Measurements from ENCODE around the gene SLC22A15. TPM values are rescaled to one million over a fixed set of nuclear protein-coding genes. Genes with fewer than 3 reads are reported as not detected.
"Not testable (repeated sequence)": the region's sequence is repeated elsewhere in the genome, so short reads cannot be mapped to it uniquely, and the experiment has no call there.

Gene SLC22A15
- total RNA-seq, 1 donor from 2014 or later: 10.3 TPM

DNA sequence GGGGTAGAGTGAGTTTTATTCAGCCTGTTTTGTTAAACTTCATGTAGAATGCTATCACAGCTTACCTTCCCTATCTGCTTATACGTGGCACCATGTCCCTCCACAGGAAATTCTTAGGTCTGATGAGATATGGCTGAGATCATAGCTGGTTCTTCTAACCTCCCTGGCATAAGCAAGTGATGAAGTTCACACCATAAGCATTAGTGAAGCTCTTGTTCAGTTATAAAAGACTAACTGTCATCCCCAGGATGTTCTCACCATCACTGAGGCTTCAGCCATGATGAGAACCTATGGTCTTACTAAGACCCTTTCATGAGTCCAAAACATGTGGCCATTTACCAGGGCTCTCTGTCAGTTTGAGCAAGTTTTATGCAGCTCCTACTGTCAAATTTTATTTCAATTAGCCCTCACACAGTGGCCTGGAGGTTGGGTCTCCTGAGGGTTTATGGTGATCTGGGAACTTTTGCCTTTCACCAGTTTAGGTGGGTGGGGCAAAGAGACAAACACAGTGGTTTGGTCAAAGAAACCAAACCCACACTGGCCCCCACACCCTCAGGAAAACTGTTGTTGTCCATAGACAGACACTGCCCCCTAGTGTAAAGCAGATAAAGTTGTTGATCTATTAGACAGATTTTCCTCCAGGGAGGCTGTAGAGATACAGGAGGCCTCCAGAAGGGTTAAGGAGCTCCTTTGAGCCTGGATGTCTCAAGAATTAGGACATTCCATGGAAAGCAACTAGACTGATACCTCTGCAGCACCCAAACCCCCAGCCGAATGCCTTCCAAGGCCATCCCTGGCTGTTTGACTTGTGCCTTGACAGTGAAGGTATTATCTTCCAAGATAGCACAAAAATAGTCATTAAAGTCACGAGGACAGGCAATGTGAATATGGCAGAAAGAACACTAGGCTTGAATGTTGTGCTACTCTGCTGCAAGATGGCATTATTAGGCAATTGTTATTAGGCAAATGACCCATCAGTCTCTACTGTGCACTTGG, 5.0 kb downstream of the SLC22A15 start:
- no peak for DNase-seq (ENCODE audit: low spot score)

- no peak for DNase-seq (ENCODE audit: low spot score)
Observed at GRCh38 chr1:115982400-115982799, 6.1 kb downstream of the SLC22A15 start.

DNA sequence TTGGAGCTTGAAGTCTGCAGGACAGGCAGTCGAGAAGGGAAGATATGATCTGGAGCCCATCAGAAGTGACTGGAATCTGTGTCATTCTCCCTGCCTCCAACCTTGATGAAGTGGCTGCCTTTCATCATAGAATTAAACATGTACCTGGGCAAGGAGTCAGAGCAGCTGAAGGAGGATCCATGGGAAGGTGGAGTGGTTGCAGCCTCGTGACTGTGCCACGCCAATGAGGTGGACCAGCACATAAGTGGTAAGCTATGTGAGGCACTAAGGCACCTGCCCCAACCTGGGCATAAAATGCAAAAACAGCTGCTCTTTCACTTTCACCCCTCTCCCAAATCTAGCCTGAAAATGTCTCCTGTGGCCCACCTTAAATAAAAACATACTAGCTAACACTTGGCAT, 7.3 kb downstream of the SLC22A15 start:
- DNase-seq (ENCODE audit: low spot score): no peak

DNA sequence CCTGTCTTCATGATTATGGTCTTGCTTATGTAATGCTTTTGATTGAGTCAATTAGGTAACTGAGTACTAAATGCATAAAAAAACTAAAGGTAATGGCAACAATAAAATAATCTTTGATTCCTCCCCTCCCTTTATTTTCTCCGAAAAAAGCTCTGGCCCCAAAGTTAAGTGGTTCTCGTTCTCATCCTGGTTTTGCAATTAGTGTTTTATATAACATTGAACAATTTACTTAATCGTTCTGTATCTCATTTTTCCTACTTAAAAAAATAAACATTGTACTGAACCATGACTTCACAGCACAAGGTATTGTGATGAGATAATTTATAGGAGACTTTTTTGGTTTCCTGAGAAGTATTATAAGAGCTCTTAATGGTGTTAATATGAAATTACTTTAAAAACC, 11.3 kb downstream of the SLC22A15 start:
- no peak for DNase-seq (ENCODE audit: low spot score)

GRCh38 chr1:115988953-115989352, 12.6 kb downstream of the SLC22A15 start:
- DNase-seq (ENCODE audit: low spot score): no peak

GRCh38 chr1:115989699-115990098, 13.4 kb downstream of the SLC22A15 start:
- no peak for DNase-seq (ENCODE audit: low spot score)

GRCh38 chr1:115991909-115992308, 15.6 kb downstream of the SLC22A15 start:
- no peak for DNase-seq (ENCODE audit: low spot score)

DNA sequence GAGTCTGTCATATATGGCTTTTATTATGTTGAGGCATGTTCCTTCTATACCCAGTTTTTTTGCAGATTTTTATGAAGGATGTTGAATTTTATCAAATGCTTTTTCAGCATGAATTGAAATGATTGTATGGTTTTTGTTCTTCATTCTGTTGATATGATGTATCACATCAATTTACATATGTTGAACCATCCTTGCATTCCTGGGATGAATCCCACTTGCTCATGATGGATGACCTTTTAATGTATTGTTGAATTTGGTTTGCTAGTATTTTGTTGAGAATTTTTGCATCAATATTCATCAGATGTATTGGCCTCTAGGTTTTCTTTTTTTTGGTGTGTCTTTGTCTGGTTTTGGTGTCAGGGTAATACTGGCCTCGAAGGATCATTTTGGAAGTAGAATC, 21.6 kb downstream of the SLC22A15 start:
- DNase-seq (ENCODE audit: low spot score): not testable (repeated sequence)

DNA sequence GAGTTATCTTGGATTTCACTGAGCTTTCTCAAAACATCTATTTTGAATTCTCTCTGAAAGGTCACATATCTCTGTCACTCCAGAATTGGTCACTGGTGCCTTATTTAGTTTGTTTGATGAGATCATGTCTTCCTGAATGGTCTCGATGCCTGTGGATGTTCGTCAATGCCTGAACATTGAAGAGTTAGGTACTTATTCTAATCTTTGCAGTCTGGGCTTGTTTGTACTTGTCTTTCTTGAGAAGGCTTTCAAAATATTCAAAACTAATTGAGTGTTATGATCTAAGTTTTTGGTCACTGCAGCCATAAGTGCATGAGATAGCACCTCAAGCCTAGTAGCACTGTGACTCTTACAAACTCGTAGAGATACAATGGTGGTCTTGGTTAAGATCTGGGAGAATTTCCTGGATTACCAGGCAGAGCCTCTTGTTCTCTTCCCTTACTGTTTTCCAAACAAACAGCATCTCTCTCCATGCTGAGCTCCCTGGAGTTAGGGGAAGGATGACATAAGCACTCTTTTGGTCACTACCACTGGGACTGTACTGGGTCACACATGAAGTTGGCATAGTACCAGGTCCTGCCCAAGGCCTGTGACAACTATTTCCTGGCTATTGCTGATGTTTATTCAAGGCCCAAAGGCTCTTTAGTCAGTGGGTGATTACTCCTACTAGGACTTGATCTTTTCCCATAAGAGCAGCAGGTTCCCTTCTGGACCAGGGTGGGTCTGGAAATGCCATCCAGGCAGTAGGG, 25.6 kb downstream of the SLC22A15 start:
- DNase-seq (ENCODE audit: low spot score): no peak

- DNase-seq (ENCODE audit: low spot score): no peak
Observed at GRCh38 chr1:116002781-116003420, 26.6 kb downstream of the SLC22A15 start.

DNA sequence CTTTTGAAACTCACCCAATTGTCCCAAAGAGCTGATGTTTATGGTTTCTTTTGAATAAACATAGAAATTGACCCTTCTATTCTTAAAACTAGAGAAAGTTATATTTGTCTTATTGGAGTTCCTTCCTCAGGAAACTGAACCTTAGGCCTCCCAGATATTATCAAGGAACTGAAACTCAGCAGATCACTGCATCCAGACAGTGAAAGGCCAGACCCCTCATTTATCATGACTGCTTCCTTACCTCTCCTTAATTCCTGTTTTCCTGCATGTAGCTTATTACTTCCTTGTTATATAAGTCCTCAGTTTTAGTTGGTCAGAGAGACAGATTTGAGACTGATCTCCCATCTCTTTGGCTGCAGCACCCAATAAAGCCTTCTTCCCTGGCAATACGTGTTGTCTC, 27.5 kb downstream of the SLC22A15 start:
- DNase-seq (ENCODE audit: low spot score): no peak

- no peak for DNase-seq (ENCODE audit: low spot score)
Observed at GRCh38 chr1:116006486-116006964, 30.2 kb downstream of the SLC22A15 start.

DNA sequence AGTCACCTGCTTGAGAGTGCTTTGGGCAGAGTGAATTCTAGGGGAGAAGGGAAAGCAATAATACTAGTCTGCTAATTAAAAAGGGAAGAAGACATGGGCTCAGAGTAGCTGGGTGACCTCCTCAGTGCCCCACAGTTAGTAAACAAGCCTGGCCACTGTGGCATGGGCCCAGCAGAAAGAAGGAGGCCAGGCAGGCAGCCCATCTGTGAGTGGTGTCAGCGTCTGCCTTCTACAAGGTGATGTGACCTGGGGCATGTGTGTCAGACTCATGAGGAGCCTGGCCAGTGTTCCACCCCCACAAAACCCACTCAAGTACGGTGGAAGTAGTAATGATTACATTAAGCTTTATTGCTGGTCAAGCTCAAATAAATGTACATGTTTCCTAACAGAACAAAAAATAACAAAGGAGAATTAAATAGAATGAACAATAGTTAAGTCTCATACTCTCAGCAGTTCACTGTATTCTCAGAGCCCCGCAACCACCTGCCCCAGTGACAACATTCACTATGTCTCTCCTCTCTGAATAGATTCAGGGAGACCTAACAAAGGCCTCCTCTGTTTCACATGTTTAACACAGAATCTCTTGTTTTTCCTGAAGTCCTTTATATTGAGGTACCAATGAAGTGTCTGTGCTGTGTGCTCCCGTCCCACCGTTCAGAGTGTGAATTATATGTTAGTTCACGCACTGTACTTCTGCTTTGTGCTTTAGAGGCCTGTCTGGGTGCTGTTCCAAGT, 32.5 kb downstream of the SLC22A15 start:
- DNase-seq (ENCODE audit: low spot score): no peak

GRCh38 chr1:116012716-116013115, 36.4 kb downstream of the SLC22A15 start:
- no peak for DNase-seq (ENCODE audit: low spot score)

- no peak for DNase-seq (ENCODE audit: low spot score)
Observed at GRCh38 chr1:116015679-116016078, 39.4 kb downstream of the SLC22A15 start.

GRCh38 chr1:116018007-116018406, 41.7 kb downstream of the SLC22A15 start:
- DNase-seq (ENCODE audit: low spot score): no peak

DNA sequence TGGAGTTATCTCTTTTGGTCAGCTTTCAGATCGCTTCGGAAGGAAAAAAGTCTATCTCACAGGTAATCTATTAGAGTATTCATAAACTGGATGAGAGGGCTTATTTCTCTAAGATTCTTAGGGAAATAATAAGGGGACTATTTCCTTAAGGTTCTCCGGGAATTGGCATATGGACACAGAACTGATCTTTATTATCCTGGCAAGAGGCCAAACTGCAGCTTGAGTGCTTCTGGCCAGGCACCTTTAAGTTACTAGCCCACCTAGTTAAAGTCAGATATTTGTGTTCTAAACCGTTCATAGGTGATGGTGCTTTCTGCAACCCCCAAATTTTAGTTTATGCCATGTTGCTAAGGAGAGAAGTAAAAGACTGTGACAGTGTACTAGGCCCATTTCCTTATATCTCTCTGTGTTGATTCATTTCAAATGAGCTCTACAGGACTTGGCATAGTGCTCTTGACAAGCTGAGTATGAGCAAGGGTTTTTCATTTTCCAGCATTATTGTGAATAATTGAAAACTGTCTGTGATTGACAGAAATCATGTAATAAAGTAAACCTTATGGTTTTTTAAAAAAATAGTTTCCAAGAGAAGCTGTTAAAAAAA, 43.4 kb downstream of the SLC22A15 start:
- no peak for DNase-seq (ENCODE audit: low spot score)

- no peak for DNase-seq (ENCODE audit: low spot score)
Observed at GRCh38 chr1:116020668-116021272, 44.5 kb downstream of the SLC22A15 start.

- no peak for DNase-seq (ENCODE audit: low spot score)
Observed at GRCh38 chr1:116024626-116025025, 48.3 kb downstream of the SLC22A15 start.

DNA sequence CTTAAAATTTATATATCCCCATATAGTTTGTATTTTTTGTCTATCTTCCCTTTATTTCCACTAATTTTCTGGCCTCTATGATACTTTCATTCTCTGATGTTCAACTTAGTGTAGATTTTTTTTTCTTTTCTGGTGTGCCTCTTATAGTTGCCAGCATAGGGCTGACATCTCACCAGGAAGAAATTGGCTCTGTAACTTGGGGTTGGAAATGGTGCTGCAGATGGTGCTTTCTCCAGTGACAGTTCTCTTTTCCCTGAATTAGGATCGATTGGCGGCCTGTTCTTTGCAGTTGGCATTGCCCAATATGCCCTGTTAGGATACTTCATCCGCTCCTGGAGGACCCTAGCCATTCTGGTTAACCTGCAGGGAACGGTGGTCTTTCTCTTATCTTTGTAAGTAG, 50.3 kb downstream of the SLC22A15 start:
- no peak for DNase-seq (ENCODE audit: low spot score)

Measured in ureter (tissue), 1 donor.